Measurements from ENCODE around the gene C12orf42. TPM values are rescaled to one million over a fixed set of nuclear protein-coding genes. Genes with fewer than 3 reads are reported as not detected.

C12orf42 gene
- total RNA-seq, 5 donors from 2014 or later (not counting 1 experiment from before 2014, with no cell fraction given): 7.5 to 16.9 (median 9.2) TPM

DNA sequence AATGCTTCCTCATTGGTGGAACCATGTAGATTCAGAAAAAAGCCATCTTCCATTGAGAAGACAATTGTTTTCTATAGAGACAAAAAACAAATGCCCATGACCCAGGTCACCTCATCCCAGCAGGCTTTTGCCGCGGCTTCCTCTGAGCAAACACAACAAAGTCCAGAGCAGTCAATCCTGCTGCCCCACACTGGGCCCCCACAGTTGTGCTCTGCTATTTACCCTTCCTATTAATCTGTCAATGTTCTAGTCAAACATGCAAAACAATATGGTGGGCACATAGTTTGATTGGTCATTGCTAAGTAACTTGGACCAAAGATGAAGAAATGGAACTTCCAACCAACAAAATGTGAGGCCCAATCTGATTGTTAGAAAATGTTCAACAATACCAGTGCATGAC lies 20.7 kb downstream of the C12orf42 start:
- POLR2A ChIA-PET: interaction anchor here (0.6 to 0.7 kb wide), 2 partner anchors 31 to 65 kb away, joined by 3 to 5 read pairs; no protein-coding TSS in a partner anchor
- CTCF ChIA-PET: interaction anchor here in 1 of 2 donors (0.6 to 0.7 kb wide), 2 partner anchors 21 to 1502 kb away, joined by 3 read pairs; no protein-coding TSS in a partner anchor

DNA sequence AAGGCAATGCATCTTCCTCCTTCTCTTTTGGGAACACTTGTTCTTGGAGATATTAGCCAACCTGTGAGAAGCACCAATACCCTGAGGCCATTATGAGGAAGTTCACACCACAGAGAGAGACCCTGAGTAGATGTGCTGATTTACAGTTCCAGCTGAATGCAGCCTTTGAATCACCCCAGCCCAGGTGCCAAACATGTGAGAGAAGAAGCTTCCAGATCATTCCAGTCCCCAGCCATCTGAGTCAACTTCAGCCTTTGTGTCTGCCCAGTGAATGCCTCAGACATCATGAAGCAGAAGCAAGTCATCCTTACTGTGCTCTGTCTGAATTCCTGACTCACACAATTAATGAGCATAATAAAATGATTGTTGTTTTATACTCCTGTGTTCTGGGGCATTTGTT lies 25.1 kb downstream of the C12orf42 start:
- Histone ChIP-seq H3K4me1 (ENCODE audit: control insufficient read depth in 1 of 2, extremely low read depth in 1 of 2, insufficient read depth in 2 of 2, low read length in 2 of 2) (no peaks in the 10 kb centered on the region), H3K4me3 (ENCODE audit: control insufficient read depth in 1 of 2, extremely low read depth in 1 of 2, low read length in 1 of 2) (no peak overlapping the region), H3K27me3 (replicated peaks in 1 of 2; ENCODE audit: control insufficient read depth in 2 of 2, extremely low read depth in 1 of 2, insufficient read depth in 2 of 2, low read length in 1 of 2) (no peaks in the 10 kb centered on the region), H3K9me3 (no peaks in the 10 kb centered on the region), H3K36me3 (ENCODE audit: control insufficient read depth in 2 of 2, extremely low read depth in 1 of 2, insufficient read depth in 1 of 2, low read length in 1 of 2) (no peaks in the 10 kb centered on the region), H3K27ac (ENCODE audit: low read length) (no peak overlapping the region)
- ATAC-seq (replicated peaks in 1 of 4) (no peak), DNase-seq (no peak)
- no peaks in the 10 kb centered on the region for H3K27me3 Mint-ChIP-seq
- H3K36me3 Mint-ChIP-seq: no peaks in the 10 kb centered on the region
- ChIA-PET POLR2A (no interaction called here), CTCF (no interaction called here)
- H3K9me3 Mint-ChIP-seq: no peaks in the 10 kb centered on the region
- no peak overlapping the region for H3K4me3 Mint-ChIP-seq
- H3K27ac Mint-ChIP-seq: no peak overlapping the region
- H3K4me1 Mint-ChIP-seq: peaks cover 12 to 16% (median 13%) of the 10 kb centered on the region in 3 donors

More for the DNA sequence above, 20.7 kb downstream of the C12orf42 start:
- H3K27ac ChIP-seq (ENCODE audit: low read length): no peak overlapping the region
- H3K4me1 Mint-ChIP-seq: peaks cover 8 to 13% (median 10%) of the 10 kb centered on the region in 3 donors
- WGBS (ENCODE audit: insufficient coverage): 100% methylated on average over 2 of the region's 2 CpGs
- no peaks in the 10 kb centered on the region for H3K27me3 Mint-ChIP-seq
- ATAC-seq (replicated peaks in 1 of 4): no peak
- H3K36me3 ChIP-seq (ENCODE audit: control insufficient read depth in 2 of 2, extremely low read depth in 1 of 2, insufficient read depth in 1 of 2, low read length in 1 of 2): no peaks in the 10 kb centered on the region
- H3K27me3 ChIP-seq (replicated peaks in 1 of 2; ENCODE audit: control insufficient read depth in 2 of 2, extremely low read depth in 1 of 2, insufficient read depth in 2 of 2, low read length in 1 of 2): no peaks in the 10 kb centered on the region
- no peaks in the 10 kb centered on the region for H3K4me1 ChIP-seq (ENCODE audit: control insufficient read depth in 1 of 2, extremely low read depth in 1 of 2, insufficient read depth in 2 of 2, low read length in 2 of 2)
- no peak overlapping the region for H3K4me3 Mint-ChIP-seq
- DNase-seq: no peak
- H3K36me3 Mint-ChIP-seq: no peaks in the 10 kb centered on the region
- no peak overlapping the region for H3K27ac Mint-ChIP-seq
- H3K9me3 Mint-ChIP-seq: peaks cover 4 to 22% (median 8%) of the 10 kb centered on the region in 3 donors
- no peaks in the 10 kb centered on the region for H3K9me3 ChIP-seq
- no peak overlapping the region for H3K4me3 ChIP-seq (ENCODE audit: control insufficient read depth in 1 of 2, extremely low read depth in 1 of 2, low read length in 1 of 2)

DNA sequence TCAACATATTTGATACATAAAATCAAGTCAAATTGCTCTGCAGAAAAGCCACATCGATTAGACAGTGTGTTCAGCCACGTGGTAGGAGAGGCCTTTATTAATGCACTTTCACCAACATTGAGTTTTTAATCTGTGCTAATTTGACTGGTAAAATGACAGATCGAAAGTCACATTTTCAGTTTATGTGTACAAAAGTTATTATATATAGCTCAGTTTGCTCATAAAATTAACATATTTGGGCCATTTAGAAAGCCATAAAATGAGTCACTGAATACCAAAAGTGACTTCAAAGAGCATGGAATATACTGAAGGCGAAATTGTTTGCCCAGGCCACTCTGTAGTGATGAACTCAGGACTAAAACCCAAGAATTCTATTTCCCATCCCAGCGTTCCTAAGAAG lies 26.0 kb downstream of the C12orf42 start:
- Mint-ChIP-seq H3K27me3 (no peaks in the 10 kb centered on the region), H3K27ac (no peak overlapping the region), H3K36me3 (no peaks in the 10 kb centered on the region), H3K9me3 (peaks cover 0 to 6% (median 5%) of the 10 kb centered on the region in 3 donors), H3K4me3 (no peak overlapping the region), H3K4me1 (peaks cover 12 to 16% (median 13%) of the 10 kb centered on the region in 3 donors)
- DNase-seq (no peak), ATAC-seq (replicated peaks in 1 of 4) (no peak)
- ChIA-PET CTCF (no interaction called here), POLR2A (no interaction called here)
- Histone ChIP-seq H3K27ac (ENCODE audit: low read length) (no peak overlapping the region), H3K27me3 (replicated peaks in 1 of 2; ENCODE audit: control insufficient read depth in 2 of 2, extremely low read depth in 1 of 2, insufficient read depth in 2 of 2, low read length in 1 of 2) (no peaks in the 10 kb centered on the region), H3K36me3 (ENCODE audit: control insufficient read depth in 2 of 2, extremely low read depth in 1 of 2, insufficient read depth in 1 of 2, low read length in 1 of 2) (no peaks in the 10 kb centered on the region), H3K9me3 (no peaks in the 10 kb centered on the region), H3K4me3 (ENCODE audit: control insufficient read depth in 1 of 2, extremely low read depth in 1 of 2, low read length in 1 of 2) (no peak overlapping the region), H3K4me1 (ENCODE audit: control insufficient read depth in 1 of 2, extremely low read depth in 1 of 2, insufficient read depth in 2 of 2, low read length in 2 of 2) (no peaks in the 10 kb centered on the region)
- no CpG with 5 or more reads among the region's 5 CpGs for WGBS (ENCODE audit: insufficient coverage)

GRCh38 chr12:103468837-103469236 lies 26.9 kb downstream of the C12orf42 start:
- Histone ChIP-seq H3K4me3 (ENCODE audit: control insufficient read depth in 1 of 2, extremely low read depth in 1 of 2, low read length in 1 of 2) (no peak overlapping the region), H3K36me3 (ENCODE audit: control insufficient read depth in 2 of 2, extremely low read depth in 1 of 2, insufficient read depth in 1 of 2, low read length in 1 of 2) (no peaks in the 10 kb centered on the region), H3K27me3 (replicated peaks in 1 of 2; ENCODE audit: control insufficient read depth in 2 of 2, extremely low read depth in 1 of 2, insufficient read depth in 2 of 2, low read length in 1 of 2) (no peaks in the 10 kb centered on the region), H3K27ac (ENCODE audit: low read length) (no peak overlapping the region), H3K4me1 (ENCODE audit: control insufficient read depth in 1 of 2, extremely low read depth in 1 of 2, insufficient read depth in 2 of 2, low read length in 2 of 2) (no peaks in the 10 kb centered on the region), H3K9me3 (no peaks in the 10 kb centered on the region)
- no peak for ATAC-seq (replicated peaks in 1 of 4)
- Mint-ChIP-seq H3K36me3 (no peaks in the 10 kb centered on the region), H3K4me1 (peaks cover 12 to 16% (median 13%) of the 10 kb centered on the region in 3 donors), H3K9me3 (peaks cover 0 to 13% (median 5%) of the 10 kb centered on the region in 3 donors), H3K27me3 (no peaks in the 10 kb centered on the region), H3K4me3 (no peak overlapping the region), H3K27ac (no peak overlapping the region)
- 67% methylated on average over 1 of the region's 3 CpGs for WGBS (ENCODE audit: insufficient coverage)
- ChIA-PET POLR2A (no interaction called here), CTCF (no interaction called here)
- no peak for DNase-seq

DNA sequence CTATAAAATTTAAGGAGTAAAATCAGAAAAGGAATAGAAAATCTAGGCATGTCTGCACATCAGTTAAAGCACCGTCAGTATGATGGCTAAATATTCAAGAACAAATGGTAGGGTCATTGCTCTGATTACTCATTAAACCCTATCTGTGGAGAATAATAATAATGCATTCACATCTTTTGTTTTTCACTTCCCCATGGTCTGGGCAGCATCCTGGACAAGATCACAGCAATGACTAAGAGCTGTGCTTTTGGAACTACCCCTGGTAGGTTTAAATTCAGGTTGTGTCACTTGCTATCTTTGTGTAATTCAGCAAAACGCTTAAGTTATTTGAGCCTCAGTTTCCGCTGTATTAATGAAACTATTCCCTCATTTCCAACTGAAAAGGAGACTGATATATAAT lies 33.1 kb downstream of the C12orf42 start:
- CTCF ChIA-PET: no interaction called here

DNA sequence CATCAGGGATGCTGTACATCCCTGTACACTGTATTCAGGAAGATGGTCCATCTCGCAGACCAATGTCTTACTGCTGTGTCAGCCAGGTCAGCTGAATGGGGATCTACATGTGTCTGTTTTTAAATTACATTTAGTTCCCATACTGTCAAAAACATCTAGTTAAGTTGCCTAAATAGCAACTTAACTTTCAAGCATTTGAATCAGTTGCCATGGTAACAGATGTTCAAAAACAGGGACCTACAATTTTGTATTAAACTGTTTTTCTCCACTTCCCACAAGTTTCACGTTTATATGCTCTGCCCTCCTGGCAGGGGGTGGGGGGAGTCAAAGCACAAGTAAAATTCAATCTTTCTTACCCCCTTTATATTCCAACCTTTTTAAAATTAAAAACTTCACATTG lies 38.3 kb downstream of the C12orf42 start:
- ChIA-PET CTCF (no interaction called here), POLR2A (no interaction called here)
- H3K27ac Mint-ChIP-seq: no peak overlapping the region
- Histone ChIP-seq H3K4me1 (ENCODE audit: control insufficient read depth in 1 of 2, extremely low read depth in 1 of 2, insufficient read depth in 2 of 2, low read length in 2 of 2) (peaks cover 6 to 25% of the 10 kb centered on the region in 2 experiments), H3K9me3 (no peaks in the 10 kb centered on the region), H3K27me3 (replicated peaks in 1 of 2; ENCODE audit: control insufficient read depth in 2 of 2, extremely low read depth in 1 of 2, insufficient read depth in 2 of 2, low read length in 1 of 2) (no peaks in the 10 kb centered on the region), H3K4me3 (ENCODE audit: control insufficient read depth in 1 of 2, extremely low read depth in 1 of 2, low read length in 1 of 2) (no peak overlapping the region), H3K27ac (ENCODE audit: low read length) (no peak overlapping the region), H3K36me3 (ENCODE audit: control insufficient read depth in 2 of 2, extremely low read depth in 1 of 2, insufficient read depth in 1 of 2, low read length in 1 of 2) (no peaks in the 10 kb centered on the region)
- WGBS (ENCODE audit: insufficient coverage): no CpG with 5 or more reads among the region's 2 CpGs
- ATAC-seq (replicated peaks in 1 of 4) (no peak), DNase-seq (no peak)
- no peaks in the 10 kb centered on the region for H3K36me3 Mint-ChIP-seq
- H3K9me3 Mint-ChIP-seq: no peaks in the 10 kb centered on the region
- peaks cover 33 to 39% (median 33%) of the 10 kb centered on the region in 3 donors for H3K4me1 Mint-ChIP-seq
- H3K4me3 Mint-ChIP-seq: no peak overlapping the region
- no peaks in the 10 kb centered on the region for H3K27me3 Mint-ChIP-seq

More for the DNA sequence above, 33.1 kb downstream of the C12orf42 start:
- no CpG with 5 or more reads among the region's 3 CpGs for WGBS (ENCODE audit: insufficient coverage)
- no peaks in the 10 kb centered on the region for H3K36me3 Mint-ChIP-seq
- no peak overlapping the region for H3K27ac ChIP-seq (ENCODE audit: low read length)
- DNase-seq (no peak), ATAC-seq (replicated peaks in 1 of 4) (no peak)
- peaks cover 0 to 13% (median 5%) of the 10 kb centered on the region in 3 donors for H3K9me3 Mint-ChIP-seq
- H3K9me3 ChIP-seq: no peaks in the 10 kb centered on the region
- no peak overlapping the region for H3K4me3 Mint-ChIP-seq
- H3K27me3 ChIP-seq (replicated peaks in 1 of 2; ENCODE audit: control insufficient read depth in 2 of 2, extremely low read depth in 1 of 2, insufficient read depth in 2 of 2, low read length in 1 of 2): no peaks in the 10 kb centered on the region
- H3K36me3 ChIP-seq (ENCODE audit: control insufficient read depth in 2 of 2, extremely low read depth in 1 of 2, insufficient read depth in 1 of 2, low read length in 1 of 2): no peaks in the 10 kb centered on the region
- H3K27ac Mint-ChIP-seq: no peak overlapping the region
- no peaks in the 10 kb centered on the region for H3K4me1 ChIP-seq (ENCODE audit: control insufficient read depth in 1 of 2, extremely low read depth in 1 of 2, insufficient read depth in 2 of 2, low read length in 2 of 2)
- H3K27me3 Mint-ChIP-seq: no peaks in the 10 kb centered on the region
- H3K4me3 ChIP-seq (ENCODE audit: control insufficient read depth in 1 of 2, extremely low read depth in 1 of 2, low read length in 1 of 2): no peak overlapping the region
- peaks cover 3 to 5% (median 3%) of the 10 kb centered on the region in 3 donors for H3K4me1 Mint-ChIP-seq
- POLR2A ChIA-PET: no interaction called here

DNA sequence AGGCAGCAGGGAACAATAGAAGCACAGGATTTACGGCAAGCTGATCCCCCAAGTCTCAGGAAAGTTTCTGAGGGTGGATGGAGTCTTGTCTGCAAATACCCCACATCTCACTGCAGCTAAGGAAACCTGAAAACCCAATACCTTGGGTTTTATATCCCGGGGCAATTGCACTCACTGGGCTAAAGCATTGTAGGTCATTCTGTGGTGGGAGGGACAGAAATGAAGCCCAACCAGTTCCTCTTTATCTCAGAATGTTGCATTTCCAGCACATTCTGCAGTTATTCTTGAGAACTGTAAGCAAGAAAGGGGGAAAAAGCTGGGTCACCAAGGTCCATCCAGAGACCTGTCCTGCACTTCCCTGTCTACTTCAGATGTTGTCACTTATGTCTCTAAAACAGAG lies 39.8 kb downstream of the C12orf42 start:
- DNase-seq (no peak), ATAC-seq (replicated peaks in 1 of 4) (no peak)
- Histone ChIP-seq H3K27ac (ENCODE audit: low read length) (peak overlapping the region; percentile 36), H3K36me3 (ENCODE audit: control insufficient read depth in 2 of 2, extremely low read depth in 1 of 2, insufficient read depth in 1 of 2, low read length in 1 of 2) (no peaks in the 10 kb centered on the region), H3K9me3 (no peaks in the 10 kb centered on the region), H3K27me3 (replicated peaks in 1 of 2; ENCODE audit: control insufficient read depth in 2 of 2, extremely low read depth in 1 of 2, insufficient read depth in 2 of 2, low read length in 1 of 2) (no peaks in the 10 kb centered on the region), H3K4me1 (ENCODE audit: control insufficient read depth in 1 of 2, extremely low read depth in 1 of 2, insufficient read depth in 2 of 2, low read length in 2 of 2) (peaks cover 6 to 25% of the 10 kb centered on the region in 2 experiments), H3K4me3 (ENCODE audit: control insufficient read depth in 1 of 2, extremely low read depth in 1 of 2, low read length in 1 of 2) (no peak overlapping the region)
- no CpG with 5 or more reads among the region's 2 CpGs for WGBS (ENCODE audit: insufficient coverage)
- Mint-ChIP-seq H3K4me1 (peaks cover 33 to 39% (median 33%) of the 10 kb centered on the region in 3 donors), H3K27me3 (no peaks in the 10 kb centered on the region), H3K27ac (peak overlapping the region in 1 of 2 donors; percentile 79), H3K36me3 (no peaks in the 10 kb centered on the region), H3K4me3 (peak overlapping the region in 1 of 3 donors; percentile 7), H3K9me3 (peaks cover 0 to 2% (median 0%) of the 10 kb centered on the region in 3 donors)
- ChIA-PET CTCF (no interaction called here), POLR2A (no interaction called here)
